Measurements from ENCODE around the gene ALG14. TPM values are rescaled to one million over a fixed set of nuclear protein-coding genes. Genes with fewer than 3 reads are reported as not detected.

The ALG14 gene
- total RNA-seq, 1 donor: 4.7 TPM

- no peak for TF ChIP-seq CTCF (IDR thresholded peaks at IDR 0.05; ENCODE audit: insufficient read depth, low read depth, low read length)
- DNase-seq (ENCODE audit: low read depth): peak; percentile 36
- no peak overlapping the region for H3K4me3 ChIP-seq (ENCODE audit: low read depth, low read length)
Measured at GRCh38 chr1:94970783-94971182, 102.0 kb downstream of the ALG14 start.

GRCh38 chr1:94969137-94969536 is 103.6 kb downstream of the ALG14 start:
- TF ChIP-seq CTCF (IDR thresholded peaks at IDR 0.05; ENCODE audit: insufficient read depth, low read depth, low read length): no peak
- no peak overlapping the region for H3K4me3 ChIP-seq (ENCODE audit: low read depth, low read length)
- no peak for DNase-seq (ENCODE audit: low read depth)

- TF ChIP-seq CTCF (IDR thresholded peaks at IDR 0.05; ENCODE audit: insufficient read depth, low read depth, low read length): no peak
- no peak overlapping the region for H3K4me3 ChIP-seq (ENCODE audit: low read depth, low read length)
- DNase-seq (ENCODE audit: low read depth): no peak
Measured at GRCh38 chr1:94966033-94966432, 106.7 kb downstream of the ALG14 start.

GRCh38 chr1:94963864-94964263 is 108.9 kb downstream of the ALG14 start:
- H3K4me3 ChIP-seq (ENCODE audit: low read depth, low read length): no peak overlapping the region
- TF ChIP-seq CTCF (IDR thresholded peaks at IDR 0.05; ENCODE audit: insufficient read depth, low read depth, low read length): no peak
- DNase-seq (ENCODE audit: low read depth): no peak

GRCh38 chr1:94962409-94963265 is 110.1 kb downstream of the ALG14 start:
- TF ChIP-seq CTCF (IDR thresholded peaks at IDR 0.05; ENCODE audit: insufficient read depth, low read depth, low read length): no peak
- peak overlapping the region; percentile 38 for H3K4me3 ChIP-seq (ENCODE audit: low read depth, low read length)
- DNase-seq (ENCODE audit: low read depth): peak; percentile 97

- DNase-seq (ENCODE audit: low read depth): no peak
- no peak overlapping the region for H3K4me3 ChIP-seq (ENCODE audit: low read depth, low read length)
Measured at GRCh38 chr1:94961988-94962387, 110.8 kb downstream of the ALG14 start.

More at GRCh38 chr1:94961988-94962387, 110.8 kb downstream of the ALG14 start:
- no peak for TF ChIP-seq CTCF (IDR thresholded peaks at IDR 0.05; ENCODE audit: insufficient read depth, low read depth, low read length)
